Neural progenitor cell (in vitro differentiated cells): ENCODE results near the gene OLIG2. TPM values are rescaled to one million over a fixed set of nuclear protein-coding genes. Genes with fewer than 3 reads are reported as not detected.

ENCODE experiments used
- DNase-seq: peaks from one replicate; pipeline ENCODE4 v3.0.0-alpha.2; 2016; ENCODE audit warnings: low spot score
- H2AFZ ChIP-seq: fragments of 200-600 bp; sonication (generic); replicated peaks from 2 replicates; pipeline ENCODE4 v1.6.1; 2016; ENCODE audit warnings: antibody characterized with exemption
- H3F3A ChIP-seq: fragments of 200-600 bp; sonication (generic); 2 replicates; pipeline ENCODE4 v1.6.1; 2016; ENCODE audit warnings: antibody characterized with exemption, low read depth
- H3K27ac ChIP-seq: fragments of 200-600 bp; sonication (generic); 2 replicates; pipeline ENCODE4 v1.5.1; 2016; ENCODE audit warnings: mild to moderate bottlenecking
- H3K27me3 ChIP-seq: fragments of 200-600 bp; sonication (generic); 2 replicates; pipeline ENCODE4 v1.6.1; 2016; ENCODE audit warnings: mild to moderate bottlenecking, moderate library complexity
- H3K36me3 ChIP-seq: fragments of 200-600 bp; sonication (generic); 2 replicates; pipeline ENCODE4 v1.5.1; 2016
- H3K4me1 ChIP-seq: fragments of 200-600 bp; sonication (generic); 2 replicates; pipeline ENCODE4 v1.6.1; 2016; ENCODE audit warnings: mixed run types
- H3K4me2 ChIP-seq: fragments of 200-600 bp; sonication (generic); 2 replicates; pipeline ENCODE4 v1.6.1; 2016
- H3K4me3 ChIP-seq: fragments of 200-600 bp; sonication (generic); 2 replicates; pipeline ENCODE4 v1.5.1; 2016
- H3K79me2 ChIP-seq: fragments of 200-600 bp; sonication (generic); 2 replicates; pipeline ENCODE4 v1.6.1; 2016; ENCODE audit warnings: low read depth
- H3K9ac ChIP-seq: fragments of 200-600 bp; sonication (generic); 2 replicates; pipeline ENCODE4 v1.6.1; 2016
- H3K9me3 ChIP-seq: fragments of 200-600 bp; sonication (generic); 2 replicates; pipeline ENCODE4 v1.5.1; 2016; ENCODE audit warnings: low read depth
- H4K20me1 ChIP-seq: fragments of 200-600 bp; sonication (generic); 2 replicates; pipeline ENCODE4 v1.6.1; 2016; ENCODE audit warnings: low read depth
- H3K27ac Mint-ChIP-seq: 3 replicates; pipeline ENCODE4 v1.8.0; 2021; ENCODE audit warnings: mixed read lengths
- H3K27me3 Mint-ChIP-seq: 2 replicates; pipeline ENCODE4 v1.8.0; 2022; ENCODE audit warnings: low read depth, mild to moderate bottlenecking, inconsistent platforms, moderate library complexity, mixed read lengths; ENCODE audit not compliant: insufficient read depth
- H3K36me3 Mint-ChIP-seq: 3 replicates; pipeline ENCODE4 v1.8.0; 2021; ENCODE audit warnings: mixed read lengths
- H3K4me1 Mint-ChIP-seq: 3 replicates; pipeline ENCODE4 v1.8.0; 2021; ENCODE audit warnings: mixed read lengths
- H3K4me3 Mint-ChIP-seq: 3 replicates; pipeline ENCODE4 v1.8.0; 2021; ENCODE audit warnings: mild to moderate bottlenecking, moderate library complexity, mixed read lengths
- H3K9me3 Mint-ChIP-seq: 3 replicates; pipeline ENCODE4 v1.8.0; 2020; ENCODE audit warnings: mixed read lengths
- EZH2 ChIP-seq: fragments of 200-600 bp; sonication (generic); IDR thresholded peaks from 2 replicates; pipeline ENCODE4 v1.6.1; 2017; ENCODE audit warnings: antibody characterized with exemption, mild to moderate bottlenecking, moderate library complexity
- EZH2phosphoT487 ChIP-seq: fragments of 200-600 bp; sonication (generic); IDR thresholded peaks from 2 replicates; pipeline ENCODE4 v1.6.1; 2017; ENCODE audit warnings: antibody characterized with exemption
- total RNA-seq: library from RNA; depleted of rRNA; stranded (reverse); fragments of >200 nt; gene quantifications from 2 replicates; pipeline ENCODE4 v1.2.3, GENCODE V29; 2015; ENCODE audit warnings: low replicate concordance
- TF ChIP-seq, protein P1 (sequence below): fragments of 200-600 bp; sonication (generic); IDR thresholded peaks from 2 replicates; pipeline ENCODE4 v1.5.1; 2017; ENCODE audit warnings: antibody characterized with exemption, mild to moderate bottlenecking

The OLIG2 gene
- total RNA-seq, 1 donor from 2014 or later = not detected

DNA sequence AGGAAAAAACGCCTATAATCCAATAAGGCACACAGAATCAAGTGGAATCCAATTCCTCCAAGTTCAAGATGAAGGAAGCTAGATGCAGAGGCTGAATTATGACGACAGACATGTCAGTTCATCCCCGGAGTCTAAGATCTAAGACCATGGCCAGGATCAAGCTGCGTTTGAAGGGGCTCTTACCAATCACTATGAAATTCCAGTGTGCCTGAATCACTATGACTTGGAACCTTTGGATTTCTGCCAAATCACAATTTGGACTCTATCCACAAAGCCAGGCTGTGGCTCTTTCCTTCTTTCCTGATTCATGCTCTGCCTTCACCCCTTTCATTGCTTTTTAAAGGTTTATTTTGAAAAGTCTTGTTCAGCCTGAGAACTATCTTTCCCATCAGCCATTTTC, 17.1 kb downstream of the OLIG2 start:
- Mint-ChIP-seq H3K36me3 (no peaks in the 10 kb centered on the region), H3K9me3 (peaks cover 2% of the 10 kb centered on the region), H3K27me3 (peaks cover 9% of the 10 kb centered on the region), H3K4me3 (no peak overlapping the region), H3K27ac (no peak overlapping the region), H3K4me1 (peaks cover 6% of the 10 kb centered on the region)
- no peaks in the 10 kb centered on the region for H3K9me3 ChIP-seq
- TF ChIP-seq EZH2 = no peak
- TF ChIP-seq, protein P1, sequence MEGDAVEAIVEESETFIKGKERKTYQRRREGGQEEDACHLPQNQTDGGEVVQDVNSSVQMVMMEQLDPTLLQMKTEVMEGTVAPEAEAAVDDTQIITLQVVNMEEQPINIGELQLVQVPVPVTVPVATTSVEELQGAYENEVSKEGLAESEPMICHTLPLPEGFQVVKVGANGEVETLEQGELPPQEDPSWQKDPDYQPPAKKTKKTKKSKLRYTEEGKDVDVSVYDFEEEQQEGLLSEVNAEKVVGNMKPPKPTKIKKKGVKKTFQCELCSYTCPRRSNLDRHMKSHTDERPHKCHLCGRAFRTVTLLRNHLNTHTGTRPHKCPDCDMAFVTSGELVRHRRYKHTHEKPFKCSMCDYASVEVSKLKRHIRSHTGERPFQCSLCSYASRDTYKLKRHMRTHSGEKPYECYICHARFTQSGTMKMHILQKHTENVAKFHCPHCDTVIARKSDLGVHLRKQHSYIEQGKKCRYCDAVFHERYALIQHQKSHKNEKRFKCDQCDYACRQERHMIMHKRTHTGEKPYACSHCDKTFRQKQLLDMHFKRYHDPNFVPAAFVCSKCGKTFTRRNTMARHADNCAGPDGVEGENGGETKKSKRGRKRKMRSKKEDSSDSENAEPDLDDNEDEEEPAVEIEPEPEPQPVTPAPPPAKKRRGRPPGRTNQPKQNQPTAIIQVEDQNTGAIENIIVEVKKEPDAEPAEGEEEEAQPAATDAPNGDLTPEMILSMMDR = no peak
- no peak for TF ChIP-seq EZH2phosphoT487
- no peak overlapping the region for H3K4me3 ChIP-seq
- H4K20me1 ChIP-seq = no peaks in the 10 kb centered on the region
- H3K4me2 ChIP-seq = no peak overlapping the region
- no peak overlapping the region for H2AFZ ChIP-seq
- no peaks in the 10 kb centered on the region for H3F3A ChIP-seq
- H3K27me3 ChIP-seq = peaks cover 91% of the 10 kb centered on the region
- DNase-seq = no peak
- no peaks in the 10 kb centered on the region for H3K79me2 ChIP-seq
- H3K36me3 ChIP-seq = no peaks in the 10 kb centered on the region
- no peaks in the 10 kb centered on the region for H3K4me1 ChIP-seq
- H3K27ac ChIP-seq = no peak overlapping the region
- no peak overlapping the region for H3K9ac ChIP-seq

DNA sequence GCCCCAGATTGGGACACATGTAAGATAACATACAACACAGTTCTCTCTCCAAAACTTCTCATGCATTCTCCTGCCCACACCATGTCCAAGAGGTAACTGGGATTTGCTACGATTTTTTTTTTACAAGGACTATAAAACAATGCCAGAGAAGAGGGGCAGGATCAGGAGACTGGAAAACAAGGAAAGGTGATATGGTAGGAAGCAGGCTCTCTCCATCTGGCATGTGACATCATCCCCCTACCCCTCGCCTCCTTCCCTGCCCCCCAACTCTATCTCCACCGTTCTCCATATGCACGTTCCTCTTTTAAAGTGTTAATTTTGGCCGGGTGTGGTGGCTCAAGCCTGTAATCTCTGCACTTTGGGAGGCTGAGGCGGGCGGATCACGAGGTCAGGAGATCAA, 20.7 kb downstream of the OLIG2 start:
- no peaks in the 10 kb centered on the region for H4K20me1 ChIP-seq
- peaks cover 1% of the 10 kb centered on the region for H3K4me1 Mint-ChIP-seq
- H3K27ac ChIP-seq = no peak overlapping the region
- H3F3A ChIP-seq = no peaks in the 10 kb centered on the region
- H3K27me3 ChIP-seq = peaks cover 75% of the 10 kb centered on the region
- peaks cover 3% of the 10 kb centered on the region for H3K9me3 Mint-ChIP-seq
- H3K36me3 Mint-ChIP-seq = no peaks in the 10 kb centered on the region
- no peaks in the 10 kb centered on the region for H3K36me3 ChIP-seq
- DNase-seq = no peak
- H3K4me1 ChIP-seq = no peaks in the 10 kb centered on the region
- no peak overlapping the region for H3K4me3 Mint-ChIP-seq
- peaks cover 5% of the 10 kb centered on the region for H3K27me3 Mint-ChIP-seq
- H3K4me3 ChIP-seq = no peak overlapping the region
- H3K27ac Mint-ChIP-seq = no peak overlapping the region
- TF ChIP-seq, protein P1 = no peak
- TF ChIP-seq EZH2phosphoT487 (no peak), EZH2 (no peak)
- no peak overlapping the region for H2AFZ ChIP-seq
- H3K9ac ChIP-seq = no peak overlapping the region
- no peak overlapping the region for H3K4me2 ChIP-seq
- H3K9me3 ChIP-seq = no peaks in the 10 kb centered on the region
- H3K79me2 ChIP-seq = no peaks in the 10 kb centered on the region

DNA sequence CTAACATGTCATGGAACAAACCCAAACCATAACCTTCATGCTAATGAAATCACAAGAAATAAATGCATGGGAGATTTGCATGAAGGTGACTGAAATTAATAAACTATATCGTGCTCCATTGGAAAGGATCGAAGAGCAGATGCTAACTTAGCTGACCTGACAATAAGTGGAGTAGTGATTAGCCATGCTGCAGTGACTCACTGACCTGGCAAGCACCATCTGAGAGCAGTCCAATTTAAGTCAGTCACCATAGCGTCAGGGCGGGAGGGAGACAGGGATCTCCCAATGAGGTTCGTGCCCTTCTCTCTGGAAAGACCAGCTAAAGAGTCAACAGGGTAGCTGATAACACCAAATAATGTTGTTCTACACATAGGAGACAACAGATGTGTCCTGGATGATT, 21.5 kb downstream of the OLIG2 start:
- Mint-ChIP-seq H3K27ac (no peak overlapping the region), H3K9me3 (peaks cover 4% of the 10 kb centered on the region), H3K4me1 (peaks cover 7% of the 10 kb centered on the region), H3K36me3 (no peaks in the 10 kb centered on the region), H3K4me3 (no peak overlapping the region), H3K27me3 (peaks cover 8% of the 10 kb centered on the region)
- Histone ChIP-seq H3K4me1 (no peaks in the 10 kb centered on the region), H3K4me2 (no peak overlapping the region), H3F3A (no peaks in the 10 kb centered on the region), H3K36me3 (no peaks in the 10 kb centered on the region), H4K20me1 (no peaks in the 10 kb centered on the region), H3K9me3 (no peaks in the 10 kb centered on the region), H2AFZ (no peak overlapping the region), H3K4me3 (no peak overlapping the region), H3K9ac (no peak overlapping the region), H3K27ac (no peak overlapping the region), H3K27me3 (peaks cover 69% of the 10 kb centered on the region), H3K79me2 (no peaks in the 10 kb centered on the region)
- no peak for DNase-seq
- TF ChIP-seq EZH2 (no peak), EZH2phosphoT487 (no peak)
- TF ChIP-seq, protein P1 = no peak
